Measurements from ENCODE around the gene METAP2. TPM values are rescaled to one million over a fixed set of nuclear protein-coding genes. Genes with fewer than 3 reads are reported as not detected.

METAP2 gene
- total and polyA plus RNA-seq, 2 experiments from 2014 or later, result 111 to 159 TPM

DNA sequence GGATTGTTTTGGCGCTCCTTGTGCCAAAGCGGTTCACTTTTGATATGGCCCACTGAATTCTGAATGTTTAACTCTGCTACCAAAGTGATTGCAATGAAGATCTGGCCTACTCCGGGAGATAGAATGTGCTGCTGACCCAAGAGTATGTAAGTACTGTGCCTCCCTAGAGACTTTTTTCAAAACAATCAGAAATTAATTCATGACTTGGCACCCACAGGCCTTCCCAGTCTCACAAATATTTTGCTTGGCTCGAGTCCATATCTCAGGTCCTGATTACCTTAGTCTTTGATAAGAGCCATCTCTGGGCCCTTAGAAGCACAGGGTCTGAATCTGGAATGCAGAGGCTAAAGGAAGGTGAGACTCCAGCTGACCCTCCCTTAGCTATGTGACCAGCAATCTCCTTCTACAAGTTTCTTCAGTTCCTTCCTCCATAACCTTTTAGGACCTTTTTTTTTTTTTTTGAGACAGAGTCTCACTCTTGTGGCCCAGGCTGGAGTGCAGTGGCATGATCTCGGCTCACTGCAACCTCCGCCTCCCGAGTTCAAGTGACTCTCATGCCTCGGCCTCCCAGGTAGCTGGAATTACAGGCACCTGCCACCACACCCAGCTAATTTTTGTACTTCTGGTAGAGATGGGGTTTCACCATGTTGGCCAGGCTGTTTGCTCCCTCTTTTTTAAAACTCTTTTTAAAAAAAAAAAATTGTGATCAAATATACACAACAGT is 49.5 kb upstream of the METAP2 start:
- Histone ChIP-seq H3K4me3 (no peak overlapping the region), H3K79me2 (replicated peaks; ENCODE audit: insufficient read depth) (no peaks in the 10 kb centered on the region), H3F3A (replicated peaks; ENCODE audit: low read depth) (no peaks in the 10 kb centered on the region), H3K36me3 (ENCODE audit: insufficient read depth) (no peaks in the 10 kb centered on the region), H4K20me1 (replicated peaks; ENCODE audit: insufficient read depth) (no peaks in the 10 kb centered on the region), H3K27me3 (ENCODE audit: insufficient read depth) (no peaks in the 10 kb centered on the region), H2AFZ (peak overlapping the region; percentile 87), H3K4me1 (ENCODE audit: insufficient read depth) (no peaks in the 10 kb centered on the region), H3K9me2 (ENCODE audit: insufficient read depth) (no peaks in the 10 kb centered on the region; the same call in 1 of the 2 replicates), H3K27ac (ENCODE audit: low read depth) (no peak overlapping the region), H3K4me2 (no peak overlapping the region)
- TF ChIP-seq JUNB (IDR thresholded peaks at IDR 0.05; ENCODE audit: unreplicated experiment) (no peak), ZNF331 (CRISPR knock-in tag; IDR thresholded peaks at IDR 0.05; ENCODE audit: low read depth) (no peak), EZH2phosphoT487 (IDR thresholded peaks at IDR 0.05; ENCODE audit: unreplicated experiment) (no peak), EZH2 (IDR thresholded peaks at IDR 0.05; ENCODE audit: low read depth, unreplicated experiment) (no peak), POLR2AphosphoS5 (IDR thresholded peaks at IDR 0.05; ENCODE audit: low read depth) (no peak), STAT1 (IDR thresholded peaks at IDR 0.05; ENCODE audit: unreplicated experiment) (no peak), NANOG (IDR thresholded peaks at IDR 0.05; ENCODE audit: borderline replicate concordance) (no peak), CREB1 (CRISPR knock-in tag; IDR thresholded peaks at IDR 0.05; ENCODE audit: low read depth) (no peak), ZNF114 (CRISPR knock-in tag; IDR thresholded peaks at IDR 0.05) (no peak)
- TF ChIP-seq, protein P1, sequence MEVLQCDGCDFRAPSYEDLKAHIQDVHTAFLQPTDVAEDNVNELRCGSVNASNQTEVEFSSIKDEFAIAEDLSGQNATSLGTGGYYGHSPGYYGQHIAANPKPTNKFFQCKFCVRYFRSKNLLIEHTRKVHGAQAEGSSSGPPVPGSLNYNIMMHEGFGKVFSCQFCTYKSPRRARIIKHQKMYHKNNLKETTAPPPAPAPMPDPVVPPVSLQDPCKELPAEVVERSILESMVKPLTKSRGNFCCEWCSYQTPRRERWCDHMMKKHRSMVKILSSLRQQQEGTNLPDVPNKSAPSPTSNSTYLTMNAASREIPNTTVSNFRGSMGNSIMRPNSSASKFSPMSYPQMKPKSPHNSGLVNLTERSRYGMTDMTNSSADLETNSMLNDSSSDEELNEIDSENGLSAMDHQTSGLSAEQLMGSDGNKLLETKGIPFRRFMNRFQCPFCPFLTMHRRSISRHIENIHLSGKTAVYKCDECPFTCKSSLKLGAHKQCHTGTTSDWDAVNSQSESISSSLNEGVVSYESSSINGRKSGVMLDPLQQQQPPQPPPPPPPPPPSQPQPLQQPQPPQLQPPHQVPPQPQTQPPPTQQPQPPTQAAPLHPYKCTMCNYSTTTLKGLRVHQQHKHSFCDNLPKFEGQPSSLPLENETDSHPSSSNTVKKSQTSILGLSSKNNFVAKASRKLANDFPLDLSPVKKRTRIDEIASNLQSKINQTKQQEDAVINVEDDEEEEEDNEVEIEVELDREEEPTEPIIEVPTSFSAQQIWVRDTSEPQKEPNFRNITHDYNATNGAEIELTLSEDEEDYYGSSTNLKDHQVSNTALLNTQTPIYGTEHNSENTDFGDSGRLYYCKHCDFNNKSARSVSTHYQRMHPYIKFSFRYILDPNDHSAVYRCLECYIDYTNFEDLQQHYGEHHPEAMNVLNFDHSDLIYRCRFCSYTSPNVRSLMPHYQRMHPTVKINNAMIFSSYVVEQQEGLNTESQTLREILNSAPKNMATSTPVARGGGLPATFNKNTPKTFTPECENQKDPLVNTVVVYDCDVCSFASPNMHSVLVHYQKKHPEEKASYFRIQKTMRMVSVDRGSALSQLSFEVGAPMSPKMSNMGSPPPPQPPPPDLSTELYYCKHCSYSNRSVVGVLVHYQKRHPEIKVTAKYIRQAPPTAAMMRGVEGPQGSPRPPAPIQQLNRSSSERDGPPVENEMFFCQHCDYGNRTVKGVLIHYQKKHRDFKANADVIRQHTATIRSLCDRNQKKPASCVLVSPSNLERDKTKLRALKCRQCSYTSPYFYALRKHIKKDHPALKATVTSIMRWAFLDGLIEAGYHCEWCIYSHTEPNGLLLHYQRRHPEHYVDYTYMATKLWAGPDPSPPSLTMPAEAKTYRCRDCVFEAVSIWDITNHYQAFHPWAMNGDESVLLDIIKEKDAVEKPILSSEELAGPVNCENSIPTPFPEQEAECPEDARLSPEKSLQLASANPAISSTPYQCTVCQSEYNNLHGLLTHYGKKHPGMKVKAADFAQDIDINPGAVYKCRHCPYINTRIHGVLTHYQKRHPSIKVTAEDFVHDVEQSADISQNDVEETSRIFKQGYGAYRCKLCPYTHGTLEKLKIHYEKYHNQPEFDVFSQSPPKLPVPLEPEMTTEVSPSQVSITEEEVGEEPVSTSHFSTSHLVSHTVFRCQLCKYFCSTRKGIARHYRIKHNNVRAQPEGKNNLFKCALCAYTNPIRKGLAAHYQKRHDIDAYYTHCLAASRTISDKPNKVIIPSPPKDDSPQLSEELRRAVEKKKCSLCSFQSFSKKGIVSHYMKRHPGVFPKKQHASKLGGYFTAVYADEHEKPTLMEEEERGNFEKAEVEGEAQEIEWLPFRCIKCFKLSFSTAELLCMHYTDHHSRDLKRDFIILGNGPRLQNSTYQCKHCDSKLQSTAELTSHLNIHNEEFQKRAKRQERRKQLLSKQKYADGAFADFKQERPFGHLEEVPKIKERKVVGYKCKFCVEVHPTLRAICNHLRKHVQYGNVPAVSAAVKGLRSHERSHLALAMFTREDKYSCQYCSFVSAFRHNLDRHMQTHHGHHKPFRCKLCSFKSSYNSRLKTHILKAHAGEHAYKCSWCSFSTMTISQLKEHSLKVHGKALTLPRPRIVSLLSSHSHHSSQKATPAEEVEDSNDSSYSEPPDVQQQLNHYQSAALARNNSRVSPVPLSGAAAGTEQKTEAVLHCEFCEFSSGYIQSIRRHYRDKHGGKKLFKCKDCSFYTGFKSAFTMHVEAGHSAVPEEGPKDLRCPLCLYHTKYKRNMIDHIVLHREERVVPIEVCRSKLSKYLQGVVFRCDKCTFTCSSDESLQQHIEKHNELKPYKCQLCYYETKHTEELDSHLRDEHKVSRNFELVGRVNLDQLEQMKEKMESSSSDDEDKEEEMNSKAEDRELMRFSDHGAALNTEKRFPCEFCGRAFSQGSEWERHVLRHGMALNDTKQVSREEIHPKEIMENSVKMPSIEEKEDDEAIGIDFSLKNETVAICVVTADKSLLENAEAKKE (CRISPR knock-in tag; IDR thresholded peaks at IDR 0.05), result no peak
- TF ChIP-seq, protein P2, sequence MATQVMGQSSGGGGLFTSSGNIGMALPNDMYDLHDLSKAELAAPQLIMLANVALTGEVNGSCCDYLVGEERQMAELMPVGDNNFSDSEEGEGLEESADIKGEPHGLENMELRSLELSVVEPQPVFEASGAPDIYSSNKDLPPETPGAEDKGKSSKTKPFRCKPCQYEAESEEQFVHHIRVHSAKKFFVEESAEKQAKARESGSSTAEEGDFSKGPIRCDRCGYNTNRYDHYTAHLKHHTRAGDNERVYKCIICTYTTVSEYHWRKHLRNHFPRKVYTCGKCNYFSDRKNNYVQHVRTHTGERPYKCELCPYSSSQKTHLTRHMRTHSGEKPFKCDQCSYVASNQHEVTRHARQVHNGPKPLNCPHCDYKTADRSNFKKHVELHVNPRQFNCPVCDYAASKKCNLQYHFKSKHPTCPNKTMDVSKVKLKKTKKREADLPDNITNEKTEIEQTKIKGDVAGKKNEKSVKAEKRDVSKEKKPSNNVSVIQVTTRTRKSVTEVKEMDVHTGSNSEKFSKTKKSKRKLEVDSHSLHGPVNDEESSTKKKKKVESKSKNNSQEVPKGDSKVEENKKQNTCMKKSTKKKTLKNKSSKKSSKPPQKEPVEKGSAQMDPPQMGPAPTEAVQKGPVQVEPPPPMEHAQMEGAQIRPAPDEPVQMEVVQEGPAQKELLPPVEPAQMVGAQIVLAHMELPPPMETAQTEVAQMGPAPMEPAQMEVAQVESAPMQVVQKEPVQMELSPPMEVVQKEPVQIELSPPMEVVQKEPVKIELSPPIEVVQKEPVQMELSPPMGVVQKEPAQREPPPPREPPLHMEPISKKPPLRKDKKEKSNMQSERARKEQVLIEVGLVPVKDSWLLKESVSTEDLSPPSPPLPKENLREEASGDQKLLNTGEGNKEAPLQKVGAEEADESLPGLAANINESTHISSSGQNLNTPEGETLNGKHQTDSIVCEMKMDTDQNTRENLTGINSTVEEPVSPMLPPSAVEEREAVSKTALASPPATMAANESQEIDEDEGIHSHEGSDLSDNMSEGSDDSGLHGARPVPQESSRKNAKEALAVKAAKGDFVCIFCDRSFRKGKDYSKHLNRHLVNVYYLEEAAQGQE (IDR thresholded peaks at IDR 0.05; ENCODE audit: unreplicated experiment), result no peak
- TF ChIP-seq, protein P3, sequence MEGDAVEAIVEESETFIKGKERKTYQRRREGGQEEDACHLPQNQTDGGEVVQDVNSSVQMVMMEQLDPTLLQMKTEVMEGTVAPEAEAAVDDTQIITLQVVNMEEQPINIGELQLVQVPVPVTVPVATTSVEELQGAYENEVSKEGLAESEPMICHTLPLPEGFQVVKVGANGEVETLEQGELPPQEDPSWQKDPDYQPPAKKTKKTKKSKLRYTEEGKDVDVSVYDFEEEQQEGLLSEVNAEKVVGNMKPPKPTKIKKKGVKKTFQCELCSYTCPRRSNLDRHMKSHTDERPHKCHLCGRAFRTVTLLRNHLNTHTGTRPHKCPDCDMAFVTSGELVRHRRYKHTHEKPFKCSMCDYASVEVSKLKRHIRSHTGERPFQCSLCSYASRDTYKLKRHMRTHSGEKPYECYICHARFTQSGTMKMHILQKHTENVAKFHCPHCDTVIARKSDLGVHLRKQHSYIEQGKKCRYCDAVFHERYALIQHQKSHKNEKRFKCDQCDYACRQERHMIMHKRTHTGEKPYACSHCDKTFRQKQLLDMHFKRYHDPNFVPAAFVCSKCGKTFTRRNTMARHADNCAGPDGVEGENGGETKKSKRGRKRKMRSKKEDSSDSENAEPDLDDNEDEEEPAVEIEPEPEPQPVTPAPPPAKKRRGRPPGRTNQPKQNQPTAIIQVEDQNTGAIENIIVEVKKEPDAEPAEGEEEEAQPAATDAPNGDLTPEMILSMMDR (conservative IDR thresholded peaks at IDR 0.05; ENCODE audit: low read depth in 2 of 2), result no peak
- TF ChIP-seq, protein P4, sequence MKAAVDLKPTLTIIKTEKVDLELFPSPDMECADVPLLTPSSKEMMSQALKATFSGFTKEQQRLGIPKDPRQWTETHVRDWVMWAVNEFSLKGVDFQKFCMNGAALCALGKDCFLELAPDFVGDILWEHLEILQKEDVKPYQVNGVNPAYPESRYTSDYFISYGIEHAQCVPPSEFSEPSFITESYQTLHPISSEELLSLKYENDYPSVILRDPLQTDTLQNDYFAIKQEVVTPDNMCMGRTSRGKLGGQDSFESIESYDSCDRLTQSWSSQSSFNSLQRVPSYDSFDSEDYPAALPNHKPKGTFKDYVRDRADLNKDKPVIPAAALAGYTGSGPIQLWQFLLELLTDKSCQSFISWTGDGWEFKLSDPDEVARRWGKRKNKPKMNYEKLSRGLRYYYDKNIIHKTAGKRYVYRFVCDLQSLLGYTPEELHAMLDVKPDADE (IDR thresholded peaks at IDR 0.05), result no peak
- DNase-seq (ENCODE audit: low spot score) (no peak), ATAC-seq (no peak)
- Mint-ChIP-seq H3K4me3 (no peak overlapping the region), H3K9me3 (no peaks in the 10 kb centered on the region), H3K4me1 (peaks cover 5% of the 10 kb centered on the region), H3K27me3 (ENCODE audit: insufficient read depth, low read depth, poor library complexity) (peaks cover 1% of the 10 kb centered on the region), H3K36me3 (ENCODE audit: low read depth) (no peaks in the 10 kb centered on the region), H3K27ac (no peak overlapping the region)

Data from GM23338 (cell line).